ENCODE results near the gene PPARG.

- TF ChIP-seq POLR2A (IDR thresholded peaks at IDR 0.05): no peak
- TF ChIP-seq CTCF (IDR thresholded peaks at IDR 0.05): no peak
These were observed 10.3 kb upstream of the PPARG start for GRCh38 chr3:12278566-12278965.

All from suprapubic skin (tissue), 3 donors.